ENCODE results near the gene TBC1D3I.
"Not testable (repeated sequence)": the region's sequence is repeated elsewhere in the genome, so short reads cannot be mapped to it uniquely, and the experiment has no call there.

The TBC1D3I gene

GRCh38 chr17:36221581-36222100, 42.7 kb downstream of the TBC1D3I start:
- WGBS (ENCODE audit: extremely low coverage, insufficient coverage, insufficient read length), result no CpG with 5 or more reads among the region's 4 CpGs
- H4K91ac ChIP-seq (ENCODE audit: low read depth, low read length), result not testable (repeated sequence)

DNA sequence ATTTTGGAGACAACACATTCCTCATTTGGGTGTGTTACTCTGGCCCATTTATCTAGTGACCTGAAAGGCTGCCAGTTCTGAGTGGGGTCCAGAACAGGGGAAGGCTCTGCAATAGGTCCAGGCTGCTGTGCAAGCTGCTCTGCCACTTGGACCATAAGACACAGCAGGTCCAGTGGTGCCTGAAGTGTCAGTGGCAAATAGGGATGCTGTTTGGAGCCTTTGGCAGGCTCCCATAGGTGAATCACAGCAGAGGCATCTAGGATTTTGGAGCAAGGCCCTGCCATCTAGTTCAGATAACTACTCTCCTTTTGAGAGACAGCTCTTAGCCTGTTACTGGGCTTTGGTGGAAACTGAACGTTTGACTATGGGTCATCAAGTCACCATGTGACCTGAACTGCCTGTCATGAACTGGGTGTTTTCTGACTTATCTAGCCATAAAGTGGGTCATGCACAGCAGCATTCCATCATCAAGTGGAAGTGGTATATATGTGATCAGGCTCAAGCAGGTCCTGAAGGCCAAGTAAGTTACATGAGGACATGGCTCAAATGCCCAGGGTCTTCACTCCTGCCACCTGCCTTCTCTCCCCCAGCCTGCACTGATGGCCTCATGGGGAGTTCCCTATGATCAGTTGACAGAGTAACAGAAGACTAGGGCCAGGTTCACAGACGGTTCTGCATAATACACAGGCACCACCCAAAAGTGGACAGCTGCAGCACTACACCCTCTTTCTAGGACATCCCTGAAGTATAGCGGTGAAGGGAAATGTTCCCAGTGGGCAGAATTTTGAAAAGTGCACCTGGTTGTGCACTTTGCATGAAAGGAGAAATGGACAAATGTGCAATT, 43.4 kb downstream of the TBC1D3I start:
- not testable (repeated sequence) for H3K27ac ChIP-seq (ENCODE audit: low read depth, low read length); H4K91ac ChIP-seq (ENCODE audit: low read depth, low read length); H3K18ac ChIP-seq (ENCODE audit: low read length); H3K4ac ChIP-seq (ENCODE audit: low read depth, low read length); H3K4me1 ChIP-seq (ENCODE audit: control insufficient read depth in 1 of 2, insufficient read depth in 2 of 2, low read length in 2 of 2); H3K27me3 ChIP-seq (ENCODE audit: insufficient read depth, low read length); H3K4me2 ChIP-seq (ENCODE audit: low read length); H2BK120ac ChIP-seq (ENCODE audit: insufficient read depth, low read length, poor library complexity); H3K14ac ChIP-seq (ENCODE audit: low read length); H2BK5ac ChIP-seq (ENCODE audit: low read depth, low read length, poor library complexity); H2BK12ac ChIP-seq (ENCODE audit: low read length); DNase-seq; H3K9me3 ChIP-seq (ENCODE audit: insufficient read depth, low read depth, low read length); H2AK5ac ChIP-seq (ENCODE audit: low read length); H3K79me1 ChIP-seq (ENCODE audit: low read length); H3K23ac ChIP-seq (ENCODE audit: low read length); H3K36me3 ChIP-seq (ENCODE audit: control insufficient read depth in 1 of 2, insufficient read depth in 2 of 2, low read length in 2 of 2); H2AFZ ChIP-seq (ENCODE audit: insufficient read depth, low read length, poor library complexity); H3K4me3 ChIP-seq (ENCODE audit: low read depth, low read length); H3K9ac ChIP-seq (ENCODE audit: low read length); H3K79me2 ChIP-seq (ENCODE audit: control insufficient read depth, insufficient read depth, low read length, poor library complexity); H4K8ac ChIP-seq (ENCODE audit: low read depth, low read length); H4K12ac ChIP-seq (ENCODE audit: low read depth, low read length)
- WGBS (ENCODE audit: extremely low coverage, insufficient coverage, insufficient read length), result no CpG with 5 or more reads among the region's 3 CpGs

More at GRCh38 chr17:36221581-36222100, 42.7 kb downstream of the TBC1D3I start:
- not testable (repeated sequence) for H3K4me2 ChIP-seq (ENCODE audit: low read length); H4K12ac ChIP-seq (ENCODE audit: low read depth, low read length); H2AFZ ChIP-seq (ENCODE audit: insufficient read depth, low read length, poor library complexity); H3K9me3 ChIP-seq (ENCODE audit: insufficient read depth, low read depth, low read length); H3K4me3 ChIP-seq (ENCODE audit: low read depth, low read length); H3K36me3 ChIP-seq (ENCODE audit: control insufficient read depth in 1 of 2, insufficient read depth in 2 of 2, low read length in 2 of 2); H2AK5ac ChIP-seq (ENCODE audit: low read length); H3K14ac ChIP-seq (ENCODE audit: low read length); H2BK120ac ChIP-seq (ENCODE audit: insufficient read depth, low read length, poor library complexity); H2BK12ac ChIP-seq (ENCODE audit: low read length); H2BK5ac ChIP-seq (ENCODE audit: low read depth, low read length, poor library complexity); H3K79me2 ChIP-seq (ENCODE audit: control insufficient read depth, insufficient read depth, low read length, poor library complexity); H4K8ac ChIP-seq (ENCODE audit: low read depth, low read length); H3K9ac ChIP-seq (ENCODE audit: low read length); H3K4me1 ChIP-seq (ENCODE audit: control insufficient read depth in 1 of 2, insufficient read depth in 2 of 2, low read length in 2 of 2); DNase-seq; H3K18ac ChIP-seq (ENCODE audit: low read length); H3K27ac ChIP-seq (ENCODE audit: low read depth, low read length); H3K79me1 ChIP-seq (ENCODE audit: low read length); H3K27me3 ChIP-seq (ENCODE audit: insufficient read depth, low read length); H3K4ac ChIP-seq (ENCODE audit: low read depth, low read length); H3K23ac ChIP-seq (ENCODE audit: low read length)

DNA sequence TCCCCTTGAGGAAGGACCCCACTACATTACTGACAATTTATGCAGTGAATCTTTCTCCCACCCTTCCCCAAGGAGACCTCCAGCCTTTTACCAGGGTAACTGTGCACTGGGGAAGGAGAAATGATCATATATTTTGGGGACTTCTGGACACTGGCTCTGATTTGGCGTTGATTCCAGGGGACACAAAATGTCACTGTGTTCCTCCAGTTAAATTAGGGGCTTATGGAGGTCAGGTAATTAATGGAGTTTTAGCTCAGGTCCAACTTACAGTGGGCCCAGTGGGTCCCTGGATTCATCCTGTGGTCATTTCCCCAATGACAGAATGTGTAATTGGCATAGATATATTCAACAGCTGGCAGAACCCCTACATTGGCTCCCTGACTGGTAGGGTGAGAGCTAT, 44.8 kb downstream of the TBC1D3I start:
- not testable (repeated sequence) for H3K79me1 ChIP-seq (ENCODE audit: low read length); H3K14ac ChIP-seq (ENCODE audit: low read length); H3K23ac ChIP-seq (ENCODE audit: low read length); H3K4me3 ChIP-seq (ENCODE audit: low read depth, low read length); DNase-seq; H3K36me3 ChIP-seq (ENCODE audit: control insufficient read depth in 1 of 2, insufficient read depth in 2 of 2, low read length in 2 of 2); H3K4me1 ChIP-seq (ENCODE audit: control insufficient read depth in 1 of 2, insufficient read depth in 2 of 2, low read length in 2 of 2); H3K9me3 ChIP-seq (ENCODE audit: insufficient read depth, low read depth, low read length); H2BK5ac ChIP-seq (ENCODE audit: low read depth, low read length, poor library complexity); H2AK5ac ChIP-seq (ENCODE audit: low read length); H3K27ac ChIP-seq (ENCODE audit: low read depth, low read length); H2BK120ac ChIP-seq (ENCODE audit: insufficient read depth, low read length, poor library complexity); H2BK12ac ChIP-seq (ENCODE audit: low read length); H3K79me2 ChIP-seq (ENCODE audit: control insufficient read depth, insufficient read depth, low read length, poor library complexity); H4K8ac ChIP-seq (ENCODE audit: low read depth, low read length); H2AFZ ChIP-seq (ENCODE audit: insufficient read depth, low read length, poor library complexity); H4K12ac ChIP-seq (ENCODE audit: low read depth, low read length); H3K18ac ChIP-seq (ENCODE audit: low read length); H3K9ac ChIP-seq (ENCODE audit: low read length); H3K27me3 ChIP-seq (ENCODE audit: insufficient read depth, low read length); H3K4me2 ChIP-seq (ENCODE audit: low read length); H4K91ac ChIP-seq (ENCODE audit: low read depth, low read length); H3K4ac ChIP-seq (ENCODE audit: low read depth, low read length)
- no CpG with 5 or more reads among the region's 1 CpG for WGBS (ENCODE audit: extremely low coverage, insufficient coverage, insufficient read length)

DNA sequence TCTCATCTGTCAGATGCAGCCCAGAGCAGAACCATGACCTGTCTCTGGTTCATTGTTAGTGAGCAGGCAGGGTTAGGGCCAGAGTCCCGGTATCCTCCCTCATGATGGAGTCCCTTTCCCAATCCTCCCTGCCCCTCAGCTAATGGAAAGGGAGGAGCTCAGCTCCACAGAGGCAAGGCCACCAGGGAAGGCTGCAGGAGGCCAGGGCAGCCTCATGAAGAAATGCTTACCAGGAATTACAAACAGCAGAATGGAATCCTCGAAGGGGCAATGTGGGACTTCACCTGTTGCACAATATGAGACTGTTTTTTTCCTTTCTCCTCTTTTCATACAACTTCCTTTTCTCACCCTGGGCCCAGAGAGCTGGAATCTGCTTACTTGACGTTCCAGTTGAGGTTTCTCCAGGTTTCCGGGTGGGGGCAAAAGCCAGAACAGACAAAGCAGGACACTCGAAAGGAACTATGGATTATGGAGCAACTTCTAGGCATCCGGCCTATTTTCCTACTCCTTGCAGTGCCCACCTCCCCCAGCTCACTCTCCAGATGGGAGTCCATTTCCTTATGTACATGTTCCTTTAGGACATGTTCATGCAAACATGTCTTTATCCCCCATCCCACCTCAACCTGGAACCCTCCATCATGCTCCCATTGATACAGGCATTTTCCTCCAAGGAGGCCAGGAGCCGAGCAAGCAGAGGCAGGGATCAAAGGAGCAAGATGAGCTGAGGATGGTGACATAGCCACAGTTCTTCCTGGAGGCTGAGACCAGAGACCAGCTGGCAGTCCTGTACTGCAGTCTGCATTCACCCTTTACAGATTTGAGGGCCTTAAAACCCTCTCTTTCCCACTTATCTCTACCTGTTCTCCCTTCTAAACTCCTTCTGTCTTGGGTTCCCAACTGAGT, 48.7 kb downstream of the TBC1D3I start:
- not testable (repeated sequence) for H3K27me3 ChIP-seq (ENCODE audit: insufficient read depth, low read length); H2BK5ac ChIP-seq (ENCODE audit: low read depth, low read length, poor library complexity); H3K36me3 ChIP-seq (ENCODE audit: control insufficient read depth in 1 of 2, insufficient read depth in 2 of 2, low read length in 2 of 2); H3K4ac ChIP-seq (ENCODE audit: low read depth, low read length); H3K9ac ChIP-seq (ENCODE audit: low read length); H3K9me3 ChIP-seq (ENCODE audit: insufficient read depth, low read depth, low read length); H3K23ac ChIP-seq (ENCODE audit: low read length); H2BK120ac ChIP-seq (ENCODE audit: insufficient read depth, low read length, poor library complexity); H3K27ac ChIP-seq (ENCODE audit: low read depth, low read length); H2BK12ac ChIP-seq (ENCODE audit: low read length); H3K4me3 ChIP-seq (ENCODE audit: low read depth, low read length); H3K79me1 ChIP-seq (ENCODE audit: low read length); H2AFZ ChIP-seq (ENCODE audit: insufficient read depth, low read length, poor library complexity); H4K91ac ChIP-seq (ENCODE audit: low read depth, low read length); H3K18ac ChIP-seq (ENCODE audit: low read length); H4K12ac ChIP-seq (ENCODE audit: low read depth, low read length); H3K4me1 ChIP-seq (ENCODE audit: control insufficient read depth in 1 of 2, insufficient read depth in 2 of 2, low read length in 2 of 2); H3K79me2 ChIP-seq (ENCODE audit: control insufficient read depth, insufficient read depth, low read length, poor library complexity); H2AK5ac ChIP-seq (ENCODE audit: low read length); H3K14ac ChIP-seq (ENCODE audit: low read length); H3K4me2 ChIP-seq (ENCODE audit: low read length); H4K8ac ChIP-seq (ENCODE audit: low read depth, low read length)
- no CpG with 5 or more reads among the region's 7 CpGs for WGBS (ENCODE audit: extremely low coverage, insufficient coverage, insufficient read length)
- peak; percentile 16 to 61 for DNase-seq
